Activated CD8-positive, alpha-beta memory T cell treated with anti-CD3 and anti-CD28 coated beads for 1 hour (primary cell): ENCODE results near the gene IL36G.

Source experiments
- DNase-seq, 2 donors: peaks; one replicate each; pipeline ENCODE4 v3.0.0-alpha.2; 2020; ENCODE audit warnings: low read depth in 1 of 2; ENCODE audit errors: extremely low read depth in 1 of 2

The IL36G gene

DNA sequence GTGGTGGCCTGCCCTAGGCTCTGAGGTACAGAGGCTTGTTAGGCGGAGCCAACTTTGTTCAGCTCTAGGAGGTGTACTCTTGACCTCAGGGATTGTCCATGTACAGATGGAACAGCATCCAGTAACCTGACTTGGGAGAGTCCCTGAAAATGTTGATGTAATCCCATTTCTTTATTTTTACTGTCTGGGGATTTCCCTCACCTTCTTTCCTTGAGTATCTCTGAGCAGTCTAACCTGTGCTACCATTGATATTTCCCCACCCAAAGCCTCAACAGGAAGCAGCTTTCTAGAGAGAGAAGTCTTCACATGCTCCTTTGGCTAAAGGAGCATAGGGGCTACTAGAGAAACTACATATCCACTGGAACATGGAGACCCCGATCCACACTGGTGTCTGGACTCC, 37.8 kb downstream of the IL36G start:
- DNase-seq: no peak

DNA sequence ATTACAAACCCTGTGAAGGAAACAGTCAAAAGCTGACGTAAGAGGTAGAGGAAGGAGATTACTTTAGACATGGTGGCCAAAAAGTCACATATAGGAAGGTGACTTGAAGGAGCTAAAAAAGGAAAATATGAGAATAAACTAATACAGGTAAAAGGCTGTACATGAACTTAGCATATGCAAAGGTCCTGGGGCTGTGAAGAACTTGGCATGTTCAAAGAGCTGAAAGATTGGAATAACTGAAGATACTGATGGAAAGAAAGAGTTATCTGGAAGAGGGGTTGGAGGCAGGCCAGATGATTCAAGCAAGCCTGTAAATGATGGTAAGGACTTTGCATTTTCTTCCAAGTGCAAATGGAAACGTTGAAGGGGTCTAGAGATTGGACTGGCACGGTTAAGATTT, 40.7 kb downstream of the IL36G start:
- no peak for DNase-seq

DNA sequence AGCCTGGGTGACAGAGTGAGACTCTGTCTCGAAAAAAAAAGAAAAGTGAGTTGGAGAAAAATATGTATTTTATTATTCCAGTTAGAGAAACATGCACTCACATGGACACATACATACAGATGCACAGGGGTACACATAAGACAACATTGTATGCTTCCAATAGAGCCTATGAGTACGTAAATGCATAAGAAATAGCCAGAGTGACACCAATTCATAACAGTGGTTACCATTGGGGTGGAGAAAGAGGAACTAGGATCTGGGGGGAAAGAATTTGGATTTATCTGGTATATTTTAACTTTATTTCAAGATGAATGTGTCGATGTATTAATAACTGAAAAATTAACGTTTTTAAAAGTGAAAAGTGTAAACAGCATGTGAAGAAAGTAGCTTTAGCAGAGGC, 43.5 kb downstream of the IL36G start:
- DNase-seq: no peak

DNA sequence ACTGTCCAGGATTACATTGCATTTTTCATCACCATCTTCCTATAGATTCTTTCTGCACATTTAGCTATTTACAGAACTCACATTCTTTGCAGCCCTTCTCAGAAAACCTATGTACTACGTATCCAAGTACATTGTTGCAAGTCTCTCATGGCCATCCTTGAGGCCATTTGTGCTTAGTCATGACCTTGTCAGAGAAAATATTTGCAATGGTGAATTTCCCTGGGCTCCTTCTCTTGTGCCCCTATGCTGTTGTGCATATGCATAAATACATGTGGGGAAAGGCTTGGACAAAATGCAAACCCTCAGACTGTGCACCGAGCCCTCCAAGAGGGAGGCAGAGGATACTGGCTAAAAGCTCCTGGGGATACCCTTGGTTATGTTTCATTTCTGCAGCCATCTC, 47.0 kb downstream of the IL36G start:
- DNase-seq: no peak

DNA sequence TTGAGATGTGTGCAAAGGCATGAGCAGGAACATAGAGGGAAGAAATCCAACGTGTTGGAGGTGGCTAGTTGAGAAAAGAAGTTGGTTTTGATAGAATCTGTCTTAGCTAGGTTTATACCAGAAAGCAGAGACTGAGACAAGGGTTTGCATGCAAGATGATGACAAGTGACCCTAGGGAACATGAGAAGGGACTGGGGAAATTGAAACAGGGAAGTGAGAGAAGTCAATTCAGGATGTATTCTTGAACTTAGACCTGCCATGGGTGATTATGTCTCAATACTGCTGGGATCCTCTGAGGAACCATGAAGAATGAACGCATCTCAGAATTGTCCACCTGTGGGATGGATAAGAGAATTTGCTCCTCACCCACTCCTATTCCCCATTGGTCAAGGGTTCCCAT, 47.9 kb downstream of the IL36G start:
- no peak for DNase-seq

DNA sequence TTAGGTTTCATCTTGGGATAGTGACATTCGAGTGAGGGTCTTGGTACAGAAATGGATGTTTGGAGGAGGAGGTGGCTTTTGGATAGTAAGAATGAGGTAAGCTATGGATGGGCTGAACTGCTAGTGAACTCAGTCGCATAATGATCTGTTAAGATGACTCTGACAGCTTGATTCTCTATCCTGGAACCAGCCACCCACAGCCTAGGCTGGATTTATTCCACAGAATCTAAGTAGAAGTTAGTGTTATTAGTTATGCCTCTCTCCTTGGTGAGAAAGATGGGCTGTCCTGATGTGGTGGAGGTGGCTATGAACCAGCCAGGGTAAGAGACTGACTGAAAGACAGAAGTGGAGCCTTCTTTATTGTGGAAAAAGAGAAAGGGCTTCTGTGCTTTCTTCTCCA, 49.9 kb downstream of the IL36G start:
- no peak for DNase-seq

DNA sequence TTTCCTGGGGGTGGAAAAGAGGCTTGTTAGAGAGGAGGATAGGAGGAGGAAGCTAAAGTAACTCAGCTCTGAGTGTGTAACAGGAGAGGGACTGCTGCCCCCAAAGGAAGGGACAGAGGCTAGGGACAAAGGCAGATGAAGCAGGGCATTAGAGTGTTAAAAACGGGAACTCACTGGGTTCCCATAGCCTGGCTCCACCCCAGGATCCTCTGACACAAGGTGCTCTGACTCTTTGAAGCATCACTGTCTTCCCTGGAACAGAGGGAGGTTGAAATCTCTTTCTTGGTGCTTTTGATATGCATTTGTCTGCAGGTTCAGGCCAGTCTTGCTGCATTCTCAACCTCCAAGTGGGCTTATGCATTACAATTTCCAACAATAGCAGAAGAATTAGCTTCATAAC, 50.3 kb downstream of the IL36G start:
- no peak for DNase-seq

DNA sequence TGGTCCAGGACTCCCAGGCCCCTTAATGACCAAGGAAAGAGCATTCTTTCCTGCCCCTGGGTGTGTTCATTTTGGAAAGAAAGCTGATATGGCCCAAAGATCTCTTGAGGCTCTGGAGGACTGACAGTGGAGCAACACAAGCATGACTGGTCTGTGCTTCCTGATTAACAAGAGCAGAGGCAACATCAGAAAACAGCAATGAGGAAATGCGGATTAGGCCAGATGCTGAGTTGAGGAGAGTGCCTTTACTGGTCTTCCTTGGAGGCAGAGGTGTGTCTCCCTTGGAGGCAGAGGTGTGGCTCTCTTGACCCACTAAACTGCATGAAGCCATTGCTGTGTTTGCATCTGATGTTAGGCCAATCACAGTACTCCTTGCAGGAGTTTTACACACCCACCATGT, 54.9 kb downstream of the IL36G start:
- DNase-seq: no peak

DNA sequence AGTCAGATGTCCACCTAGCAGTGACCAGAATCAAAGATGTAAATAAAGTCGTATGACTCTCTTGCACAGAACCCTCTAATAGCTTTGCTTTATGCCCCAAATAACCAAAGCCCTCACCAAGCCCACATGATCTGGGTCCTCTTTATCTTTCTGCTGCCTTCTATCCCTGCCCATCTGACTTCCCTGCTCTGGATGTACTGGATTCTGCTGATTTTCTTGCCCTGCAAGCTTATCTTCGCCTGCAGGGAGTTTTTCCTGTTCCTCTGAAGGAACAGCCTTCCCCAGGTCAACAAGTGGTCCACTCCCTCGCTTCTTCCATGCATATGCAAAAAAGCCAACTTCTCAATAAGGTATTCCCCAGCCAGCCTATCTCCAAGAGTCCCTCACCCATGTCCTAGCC, 56.2 kb downstream of the IL36G start:
- DNase-seq: no peak
